Mesothelial cell of epicardium (in vitro differentiated cells): ENCODE results near the gene KIAA0753. TPM values are rescaled to one million over a fixed set of nuclear protein-coding genes. Genes with fewer than 3 reads are reported as not detected.

Source experiments
- DNase-seq, 2 experiments: peaks; one replicate each; pipeline ENCODE4 v3.0.0; 2021; ENCODE audit warnings: low spot score in 2 of 2; ENCODE audit not compliant: unreplicated experiment in 2 of 2
- H3K27ac Mint-ChIP-seq: 2 replicates; pipeline ENCODE4 v1.8.0; 2021; ENCODE audit warnings: mixed read lengths
- H3K27me3 Mint-ChIP-seq: 2 replicates; pipeline ENCODE4 v1.8.0; 2021; ENCODE audit warnings: low read depth, mixed read lengths
- H3K36me3 Mint-ChIP-seq: 2 replicates; pipeline ENCODE4 v1.8.0; 2021; ENCODE audit warnings: mixed read lengths
- H3K4me1 Mint-ChIP-seq: 2 replicates; pipeline ENCODE4 v1.8.0; 2021; ENCODE audit warnings: mixed read lengths
- H3K4me3 Mint-ChIP-seq: 2 replicates; pipeline ENCODE4 v1.8.0; 2021; ENCODE audit warnings: mild to moderate bottlenecking, moderate library complexity, mixed read lengths
- H3K9me3 Mint-ChIP-seq: 2 replicates; pipeline ENCODE4 v1.8.0; 2021; ENCODE audit warnings: mixed read lengths
- CTCF ChIP-seq: fragments of 200-600 bp; sonication (generic); IDR thresholded peaks from one replicate; pipeline ENCODE4 v1.5.0; 2021; ENCODE audit warnings: antibody characterized with exemption; ENCODE audit not compliant: unreplicated experiment
- total RNA-seq: library from RNA; stranded (reverse); gene quantifications from 3 replicates; pipeline ENCODE4 v1.2.1, GENCODE V29; 2021

The KIAA0753 gene
- total RNA-seq, 1 donor from 2014 or later, result 41.1 TPM

- no peak overlapping the region for H3K4me3 Mint-ChIP-seq
- H3K27me3 Mint-ChIP-seq, result peaks cover 46% of the 10 kb centered on the region
- H3K9me3 Mint-ChIP-seq, result no peaks in the 10 kb centered on the region
- no peak for DNase-seq
- H3K27ac Mint-ChIP-seq, result no peak overlapping the region
- no peaks in the 10 kb centered on the region for H3K36me3 Mint-ChIP-seq
- TF ChIP-seq CTCF, result no peak
- no peaks in the 10 kb centered on the region for H3K4me1 Mint-ChIP-seq
These were observed 43.4 kb upstream of the KIAA0753 start for GRCh38 chr17:6683730-6684459.

GRCh38 chr17:6683081-6683684 lies 42.7 kb upstream of the KIAA0753 start:
- H3K9me3 Mint-ChIP-seq, result no peaks in the 10 kb centered on the region
- no peaks in the 10 kb centered on the region for H3K36me3 Mint-ChIP-seq
- no peak for DNase-seq
- no peaks in the 10 kb centered on the region for H3K4me1 Mint-ChIP-seq
- no peak for TF ChIP-seq CTCF
- H3K4me3 Mint-ChIP-seq, result no peak overlapping the region
- peaks cover 53% of the 10 kb centered on the region for H3K27me3 Mint-ChIP-seq
- no peak overlapping the region for H3K27ac Mint-ChIP-seq

GRCh38 chr17:6682339-6682738 lies 41.8 kb upstream of the KIAA0753 start:
- no peak for TF ChIP-seq CTCF

GRCh38 chr17:6681671-6682070 lies 41.2 kb upstream of the KIAA0753 start:
- TF ChIP-seq CTCF, result no peak
- peaks cover 50% of the 10 kb centered on the region for H3K27me3 Mint-ChIP-seq
- no peaks in the 10 kb centered on the region for H3K9me3 Mint-ChIP-seq
- H3K4me3 Mint-ChIP-seq, result no peak overlapping the region
- no peak for DNase-seq
- H3K27ac Mint-ChIP-seq, result no peak overlapping the region
- H3K36me3 Mint-ChIP-seq, result no peaks in the 10 kb centered on the region
- no peaks in the 10 kb centered on the region for H3K4me1 Mint-ChIP-seq

More at GRCh38 chr17:6682339-6682738, 41.8 kb upstream of the KIAA0753 start:
- Mint-ChIP-seq H3K27ac (no peak overlapping the region), H3K36me3 (no peaks in the 10 kb centered on the region), H3K9me3 (no peaks in the 10 kb centered on the region), H3K4me3 (no peak overlapping the region), H3K4me1 (no peaks in the 10 kb centered on the region), H3K27me3 (peaks cover 57% of the 10 kb centered on the region)
- DNase-seq, result no peak

GRCh38 chr17:6681176-6681575 lies 40.7 kb upstream of the KIAA0753 start:
- Mint-ChIP-seq H3K4me1 (no peaks in the 10 kb centered on the region), H3K27ac (no peak overlapping the region), H3K4me3 (no peak overlapping the region), H3K9me3 (no peaks in the 10 kb centered on the region), H3K36me3 (no peaks in the 10 kb centered on the region), H3K27me3 (peaks cover 48% of the 10 kb centered on the region)
- DNase-seq, result no peak
- TF ChIP-seq CTCF, result no peak
